Epithelial cell of proximal tubule (primary cell): Measurements from ENCODE around the gene RIPPLY3. TPM values are rescaled to one million over a fixed set of nuclear protein-coding genes. Genes with fewer than 3 reads are reported as not detected.

Source experiments
- DNase-seq: peaks from one replicate; pipeline ENCODE4 v3.0.0-alpha.2; 2011; ENCODE audit warnings: low read depth
- H3K4me3 ChIP-seq: 2 replicates; pipeline ENCODE4 v1.5.1; 2011; ENCODE audit warnings: low read depth, mild to moderate bottlenecking, low read length
- CTCF ChIP-seq: conservative IDR thresholded peaks from 2 replicates; pipeline ENCODE4 v1.5.1; 2012; ENCODE audit warnings: low read depth, mild to moderate bottlenecking, low read length
- total RNA-seq: library from RNA; depleted of rRNA; stranded (reverse); fragments of >200 nt; gene quantifications from 2 replicates; pipeline ENCODE4 v1.2.3, GENCODE V29; 2015

Gene RIPPLY3
- total RNA-seq, 1 donor from 2014 or later, result 5.1 TPM

GRCh38 chr21:37008724-37009123 is 2.2 kb downstream of the RIPPLY3 start:
- H3K4me3 ChIP-seq, result no peak overlapping the region
- no peak for TF ChIP-seq CTCF
- no peak for DNase-seq

- H3K4me3 ChIP-seq, result peak overlapping the region; percentile 58
- peak; percentile 56 for DNase-seq
- peak; percentile 85 for TF ChIP-seq CTCF
Measured at GRCh38 chr21:37009740-37010341, 3.3 kb downstream of the RIPPLY3 start.

GRCh38 chr21:37017951-37018679 is 11.6 kb downstream of the RIPPLY3 start:
- TF ChIP-seq CTCF, result no peak
- no peak overlapping the region for H3K4me3 ChIP-seq
- DNase-seq, result no peak

GRCh38 chr21:37026499-37026898 is 20.0 kb downstream of the RIPPLY3 start:
- DNase-seq, result no peak
- TF ChIP-seq CTCF, result no peak
- no peak overlapping the region for H3K4me3 ChIP-seq

- no peak for DNase-seq
- no peak for TF ChIP-seq CTCF
- no peak overlapping the region for H3K4me3 ChIP-seq
Measured at GRCh38 chr21:37028570-37028969, 22.1 kb downstream of the RIPPLY3 start.

- TF ChIP-seq CTCF, result no peak
- no peak for DNase-seq
- no peak overlapping the region for H3K4me3 ChIP-seq
Measured at GRCh38 chr21:37030864-37031263, 24.4 kb downstream of the RIPPLY3 start.

- no peak overlapping the region for H3K4me3 ChIP-seq
- no peak for TF ChIP-seq CTCF
- DNase-seq, result no peak
Measured at GRCh38 chr21:37032293-37032692, 25.8 kb downstream of the RIPPLY3 start.
